Gastroesophageal sphincter (tissue), 3 donors: ENCODE results near the gene CDC42BPB.

ENCODE experiments used
- POLR2A ChIP-seq, 2 donors: fragments of 450-650 bp; IDR thresholded peaks; one replicate each; pipeline ENCODE4 v1.6.1; 2017; ENCODE audit warnings: antibody characterized with exemption in 2 of 2, mild to moderate bottlenecking in 2 of 2, moderate library complexity in 1 of 2
- TF ChIP-seq, protein P1 (sequence below), 4 experiments: fragments of 200-600 bp in 2 of 4; fragments of 450-650 bp in 2 of 4; sonication (generic) in 1 of 4; IDR thresholded peaks; one replicate each; pipeline ENCODE4 v1.5.1; 2017 to 2019; ENCODE audit warnings: antibody characterized with exemption in 4 of 4, mild to moderate bottlenecking in 2 of 4, moderate library complexity in 2 of 4

DNA sequence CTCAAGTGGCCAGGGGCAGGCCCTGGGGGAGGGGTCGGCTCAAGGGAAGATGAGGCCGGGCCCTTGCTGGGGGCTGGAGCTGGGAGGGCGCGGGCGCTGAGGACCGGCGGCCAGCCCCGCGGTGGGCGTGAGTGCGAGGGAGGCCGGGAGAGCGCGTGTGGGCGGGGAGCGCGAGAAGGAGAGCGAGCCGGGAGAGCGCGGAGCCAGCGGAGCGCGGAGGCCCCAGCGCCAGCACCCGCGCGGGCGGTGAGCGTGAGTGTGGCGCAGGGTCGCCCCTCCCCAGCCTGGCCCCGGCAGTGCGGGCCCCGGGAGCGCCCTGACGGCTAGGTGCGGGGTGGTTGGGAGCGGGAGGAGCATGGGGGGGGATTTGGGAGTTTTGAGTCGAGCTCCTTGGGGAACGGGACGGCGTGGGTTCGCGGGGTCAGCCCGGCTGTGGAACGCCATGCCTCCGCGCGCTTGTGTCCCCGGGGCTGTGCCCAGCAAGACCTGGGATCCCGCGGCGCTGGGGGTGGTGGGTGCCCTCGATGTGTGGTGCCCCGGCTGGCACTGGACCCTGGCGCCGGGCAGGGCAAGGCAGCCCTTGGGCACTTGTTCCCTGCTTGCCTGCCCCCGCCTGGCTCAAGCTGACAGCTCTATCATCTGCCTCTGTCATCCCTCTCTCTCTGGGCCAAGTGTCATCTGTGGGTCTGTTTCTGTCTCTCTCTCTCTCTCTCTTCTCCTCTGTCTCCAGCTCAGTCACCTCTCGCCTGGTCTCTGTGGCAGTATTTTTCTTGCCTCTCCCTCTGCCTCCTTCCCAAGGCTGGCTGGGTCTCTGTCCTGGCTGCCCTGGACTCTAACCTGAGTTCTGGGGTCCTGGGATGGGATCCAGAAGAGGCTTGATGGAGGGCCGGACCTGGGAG, 26.9 kb upstream of the CDC42BPB start, which contains the start of gene LBHD2:
- TF ChIP-seq POLR2A (IDR thresholded peaks at IDR 0.05): no peak
- TF ChIP-seq, protein P1, sequence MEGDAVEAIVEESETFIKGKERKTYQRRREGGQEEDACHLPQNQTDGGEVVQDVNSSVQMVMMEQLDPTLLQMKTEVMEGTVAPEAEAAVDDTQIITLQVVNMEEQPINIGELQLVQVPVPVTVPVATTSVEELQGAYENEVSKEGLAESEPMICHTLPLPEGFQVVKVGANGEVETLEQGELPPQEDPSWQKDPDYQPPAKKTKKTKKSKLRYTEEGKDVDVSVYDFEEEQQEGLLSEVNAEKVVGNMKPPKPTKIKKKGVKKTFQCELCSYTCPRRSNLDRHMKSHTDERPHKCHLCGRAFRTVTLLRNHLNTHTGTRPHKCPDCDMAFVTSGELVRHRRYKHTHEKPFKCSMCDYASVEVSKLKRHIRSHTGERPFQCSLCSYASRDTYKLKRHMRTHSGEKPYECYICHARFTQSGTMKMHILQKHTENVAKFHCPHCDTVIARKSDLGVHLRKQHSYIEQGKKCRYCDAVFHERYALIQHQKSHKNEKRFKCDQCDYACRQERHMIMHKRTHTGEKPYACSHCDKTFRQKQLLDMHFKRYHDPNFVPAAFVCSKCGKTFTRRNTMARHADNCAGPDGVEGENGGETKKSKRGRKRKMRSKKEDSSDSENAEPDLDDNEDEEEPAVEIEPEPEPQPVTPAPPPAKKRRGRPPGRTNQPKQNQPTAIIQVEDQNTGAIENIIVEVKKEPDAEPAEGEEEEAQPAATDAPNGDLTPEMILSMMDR (IDR thresholded peaks at IDR 0.05): no peak
